ENCODE measurements around the gene PTPDC1. TPM values are rescaled to one million over a fixed set of nuclear protein-coding genes. Genes with fewer than 3 reads are reported as not detected.

Gene PTPDC1
- 9.8 and 11.4 TPM in 2 replicates for total RNA-seq
- 6.6 TPM for total RNA-seq (2013)
- 3.7 TPM in 2 replicates for polyA plus RNA-seq
- 6.3 and 6.5 TPM in 2 replicates for polyA minus RNA-seq

- Histone ChIP-seq H3K27me3 (replicated peaks in 1 of 4; ENCODE audit: control extremely low read depth in 1 of 4, control insufficient read depth in 3 of 4, insufficient read depth in 4 of 4, low read length in 3 of 4) (no peaks in the 10 kb centered on the region), H3K9ac (ENCODE audit: low read length) (no peak within 1 kb of the TSS), H3K9me3 (ENCODE audit: control extremely low read depth in 1 of 3, control insufficient read depth in 2 of 3, insufficient read depth in 1 of 3, low read length in 2 of 3) (no peaks in the 10 kb centered on the region), H3K79me2 (ENCODE audit: control insufficient read depth, insufficient read depth, low read length) (no peaks in the 10 kb centered on the region), H3K27ac (ENCODE audit: low read length in 2 of 2) (no peak within 1 kb of the TSS), H4K20me1 (ENCODE audit: control insufficient read depth, insufficient read depth, low read length, poor library complexity, severe bottlenecking) (no peaks in the 10 kb centered on the region), H3K4me1 (ENCODE audit: control insufficient read depth in 2 of 2, insufficient read depth in 2 of 2, low read length in 2 of 2) (no peaks in the 10 kb centered on the region), H3K4me3 (ENCODE audit: control extremely low read depth in 1 of 5, extremely low read depth in 1 of 5, insufficient read depth in 1 of 5, low read depth in 2 of 5, low read length in 4 of 5) (no peak within 1 kb of the TSS), H3K36me3 (replicated peaks in 1 of 2; ENCODE audit: control extremely low read depth in 1 of 2, control insufficient read depth in 1 of 2, extremely low read depth in 1 of 2, insufficient read depth in 2 of 2, low read length in 1 of 2) (no peaks in the 10 kb centered on the region), H2AFZ (ENCODE audit: insufficient read depth, low read depth, low read length, poor library complexity, severe bottlenecking) (no peak within 1 kb of the TSS), H3K4me2 (replicated peaks; ENCODE audit: low read depth, low read length, poor library complexity, severe bottlenecking) (no peak within 1 kb of the TSS)
- DNase-seq (no peak), ATAC-seq (ENCODE audit: low read depth) (no peak)
- ChIA-PET POLR2A (no interaction called here), CTCF (interaction anchor here (1.5 to 1.9 kb wide), 2 partner anchors 10 to 20 kb away, joined by 3 to 6 read pairs; no protein-coding TSS in a partner anchor)
- Mint-ChIP-seq H3K4me3 (no peak within 1 kb of the TSS), H3K27me3 (no peaks in the 10 kb centered on the region), H3K9me3 (ENCODE audit: insufficient read depth) (no peaks in the 10 kb centered on the region), H3K27ac (no peak within 1 kb of the TSS), H3K4me1 (no peaks in the 10 kb centered on the region)
- WGBS (ENCODE audit: insufficient coverage), result 96% methylated on average over 9 of the region's 14 CpGs
- TF ChIP-seq, protein P1, sequence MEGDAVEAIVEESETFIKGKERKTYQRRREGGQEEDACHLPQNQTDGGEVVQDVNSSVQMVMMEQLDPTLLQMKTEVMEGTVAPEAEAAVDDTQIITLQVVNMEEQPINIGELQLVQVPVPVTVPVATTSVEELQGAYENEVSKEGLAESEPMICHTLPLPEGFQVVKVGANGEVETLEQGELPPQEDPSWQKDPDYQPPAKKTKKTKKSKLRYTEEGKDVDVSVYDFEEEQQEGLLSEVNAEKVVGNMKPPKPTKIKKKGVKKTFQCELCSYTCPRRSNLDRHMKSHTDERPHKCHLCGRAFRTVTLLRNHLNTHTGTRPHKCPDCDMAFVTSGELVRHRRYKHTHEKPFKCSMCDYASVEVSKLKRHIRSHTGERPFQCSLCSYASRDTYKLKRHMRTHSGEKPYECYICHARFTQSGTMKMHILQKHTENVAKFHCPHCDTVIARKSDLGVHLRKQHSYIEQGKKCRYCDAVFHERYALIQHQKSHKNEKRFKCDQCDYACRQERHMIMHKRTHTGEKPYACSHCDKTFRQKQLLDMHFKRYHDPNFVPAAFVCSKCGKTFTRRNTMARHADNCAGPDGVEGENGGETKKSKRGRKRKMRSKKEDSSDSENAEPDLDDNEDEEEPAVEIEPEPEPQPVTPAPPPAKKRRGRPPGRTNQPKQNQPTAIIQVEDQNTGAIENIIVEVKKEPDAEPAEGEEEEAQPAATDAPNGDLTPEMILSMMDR (IDR thresholded peaks at IDR 0.05), result no peak
- TF ChIP-seq EZH2 (IDR thresholded peaks at IDR 0.05; ENCODE audit: borderline replicate concordance, insufficient read depth, low read depth, low read length, poor library complexity, severe bottlenecking), result no peak
- intact Hi-C loops (cut with micrococcal nuclease), result no loop called here
Measured at GRCh38 chr9:94084314-94084713, at the start of gene PTPDC1. PTPDC1 (plus strand) TSS chr9:94084464; CDS start chr9:94084531, 67 bp downstream.

DNA sequence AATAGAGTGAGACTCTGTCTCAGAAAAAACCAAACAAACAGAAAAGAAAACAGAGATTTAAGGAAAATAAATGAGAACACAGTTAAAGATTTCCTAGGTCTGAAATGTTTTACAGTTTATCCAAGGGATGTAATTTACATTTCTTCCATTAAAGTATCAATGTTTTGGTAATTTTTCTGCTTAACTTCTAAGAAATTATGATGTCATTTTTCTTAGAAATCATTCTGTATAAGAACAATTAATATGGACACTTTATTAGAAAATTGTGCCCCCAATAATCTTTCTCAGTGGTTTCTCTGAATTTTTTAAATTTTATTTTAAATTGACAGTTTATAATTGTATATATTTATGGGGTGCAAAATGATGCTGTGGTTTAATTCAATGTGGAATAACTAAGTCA lies 49.8 kb upstream of the PTPDC1 start:
- Histone ChIP-seq H3K9me3 (ENCODE audit: control extremely low read depth in 1 of 3, control insufficient read depth in 2 of 3, insufficient read depth in 1 of 3, low read length in 2 of 3) (no peaks in the 10 kb centered on the region), H3K27ac (ENCODE audit: low read length in 2 of 2) (no peak overlapping the region), H3K79me2 (ENCODE audit: control insufficient read depth, insufficient read depth, low read length) (peaks cover 10% of the 10 kb centered on the region), H3K9ac (ENCODE audit: low read length) (no peak overlapping the region), H3K27me3 (replicated peaks in 1 of 4; ENCODE audit: control extremely low read depth in 1 of 4, control insufficient read depth in 3 of 4, insufficient read depth in 4 of 4, low read length in 3 of 4) (no peaks in the 10 kb centered on the region), H4K20me1 (ENCODE audit: control insufficient read depth, insufficient read depth, low read length, poor library complexity, severe bottlenecking) (no peaks in the 10 kb centered on the region), H2AFZ (ENCODE audit: insufficient read depth, low read depth, low read length, poor library complexity, severe bottlenecking) (no peak overlapping the region), H3K4me3 (ENCODE audit: control extremely low read depth in 1 of 5, extremely low read depth in 1 of 5, insufficient read depth in 1 of 5, low read depth in 2 of 5, low read length in 4 of 5) (no peak overlapping the region), H3K36me3 (replicated peaks in 1 of 2; ENCODE audit: control extremely low read depth in 1 of 2, control insufficient read depth in 1 of 2, extremely low read depth in 1 of 2, insufficient read depth in 2 of 2, low read length in 1 of 2) (no peaks in the 10 kb centered on the region), H3K4me2 (replicated peaks; ENCODE audit: low read depth, low read length, poor library complexity, severe bottlenecking) (no peak overlapping the region), H3K4me1 (ENCODE audit: control insufficient read depth in 2 of 2, insufficient read depth in 2 of 2, low read length in 2 of 2) (peaks cover 12 to 13% of the 10 kb centered on the region in 2 donors)
- intact Hi-C loops (cut with micrococcal nuclease), result loop anchor here (5.0 kb wide), 1 partner anchor 582 kb away; the partner anchor contains the start of genes FAM120A and FAM120AOS
- no peak overlapping the region for H3K27ac Mint-ChIP-seq
- CTCF ChIA-PET, result no interaction called here
- ATAC-seq (ENCODE audit: low read depth), result no peak
- H3K4me1 Mint-ChIP-seq, result peaks cover 15% of the 10 kb centered on the region
- no peak overlapping the region for H3K4me3 Mint-ChIP-seq
- H3K27me3 Mint-ChIP-seq, result no peaks in the 10 kb centered on the region
- TF ChIP-seq EZH2 (IDR thresholded peaks at IDR 0.05; ENCODE audit: borderline replicate concordance, insufficient read depth, low read depth, low read length, poor library complexity, severe bottlenecking), result no peak
- TF ChIP-seq, protein P1 (IDR thresholded peaks at IDR 0.05), result no peak
- POLR2A ChIA-PET, result no interaction called here
- no peak for DNase-seq
- no peaks in the 10 kb centered on the region for H3K9me3 Mint-ChIP-seq (ENCODE audit: insufficient read depth)
